HCEC 1CT (cell line): ENCODE measurements around the gene CPZ.

Experiments
- DNase-seq: peaks from one replicate; pipeline ENCODE4 v3.0.0-alpha.2; 2017

The CPZ gene

DNA sequence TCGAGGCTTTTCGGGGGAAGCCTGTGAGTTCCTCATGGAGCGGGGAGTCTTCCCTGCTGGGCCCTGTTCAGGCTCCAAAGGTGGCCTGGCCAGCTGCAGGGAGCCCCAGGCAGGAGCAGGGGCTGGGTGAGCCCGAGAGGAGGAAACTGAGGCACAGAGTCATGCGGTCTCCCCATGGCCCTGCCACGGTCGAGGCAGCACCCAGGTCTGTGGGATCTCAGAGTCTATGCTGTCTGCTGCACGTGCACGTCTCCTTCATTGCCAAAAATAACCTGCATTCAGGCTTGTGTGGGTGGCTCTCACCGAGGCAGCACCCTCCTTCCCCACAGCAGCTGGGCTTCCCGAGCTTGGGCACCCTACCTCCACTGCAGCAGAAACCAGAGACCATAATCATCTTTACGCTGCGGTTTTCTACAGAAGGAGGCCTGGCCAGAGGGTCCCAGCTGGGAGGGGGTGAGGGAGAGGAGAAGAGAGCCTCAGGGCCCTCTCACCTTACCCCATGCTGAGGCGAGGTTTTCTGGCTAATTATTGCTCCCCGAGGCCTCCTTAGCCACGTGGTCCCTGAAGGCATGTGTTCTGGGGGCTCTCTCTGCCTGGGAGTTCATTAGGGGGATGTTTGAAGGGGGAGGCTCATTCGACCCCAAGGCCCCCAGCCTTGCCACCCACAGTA is 64.3 kb downstream of the CPZ start:
- no peak for DNase-seq

DNA sequence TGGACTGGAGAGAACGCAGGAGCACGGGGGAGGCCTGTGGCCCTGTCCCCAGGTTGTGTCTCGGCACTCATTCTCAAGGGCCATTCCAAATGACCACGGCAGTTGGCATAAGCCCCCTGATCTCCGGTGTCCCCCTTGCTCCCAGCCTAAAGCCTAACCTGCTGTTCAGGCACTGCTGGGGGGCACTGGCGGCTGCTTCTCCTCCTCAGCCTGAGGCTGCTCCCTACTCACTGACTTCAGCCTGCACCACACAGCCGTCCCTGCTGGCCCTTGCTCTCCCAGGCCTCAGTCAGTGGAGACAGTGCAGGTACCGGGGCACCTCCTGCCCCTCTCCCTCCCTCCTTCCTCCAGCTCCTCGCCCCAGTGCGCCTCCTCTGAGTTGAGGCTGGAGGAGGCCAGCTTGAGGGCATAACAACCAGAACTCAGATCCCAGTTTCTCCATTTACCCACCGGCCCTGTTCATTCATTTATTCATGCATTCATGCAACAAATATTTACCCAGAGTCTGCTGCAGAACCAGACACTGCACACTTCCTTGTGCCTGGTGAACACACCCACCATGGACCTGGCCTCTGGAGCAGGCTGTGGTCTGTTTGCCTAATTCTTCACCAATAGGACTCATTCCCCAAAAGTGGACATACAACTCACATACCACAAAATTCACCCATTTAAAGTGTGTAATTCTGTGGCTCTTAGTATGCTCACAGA is 65.0 kb downstream of the CPZ start:
- DNase-seq: no peak

DNA sequence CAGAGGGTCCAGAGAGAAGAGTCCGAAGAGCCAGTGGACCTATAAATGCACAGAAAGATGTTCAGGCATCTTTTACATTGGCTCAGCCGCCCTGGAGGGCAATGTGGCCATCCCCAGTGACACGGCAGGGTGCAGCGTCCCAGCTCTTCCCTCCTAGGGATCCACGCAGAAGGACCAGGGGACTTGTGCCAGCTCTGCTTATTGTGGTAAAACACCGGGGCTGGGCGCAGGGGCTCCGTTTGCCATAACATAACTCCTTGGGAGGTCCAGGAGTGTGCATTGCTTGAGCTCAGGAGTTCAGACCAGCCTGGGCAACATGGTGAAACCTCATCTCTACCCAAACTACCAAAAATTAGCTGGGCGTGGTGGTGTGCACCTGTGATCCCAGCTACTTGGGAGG is 70.2 kb downstream of the CPZ start:
- DNase-seq: no peak

DNA sequence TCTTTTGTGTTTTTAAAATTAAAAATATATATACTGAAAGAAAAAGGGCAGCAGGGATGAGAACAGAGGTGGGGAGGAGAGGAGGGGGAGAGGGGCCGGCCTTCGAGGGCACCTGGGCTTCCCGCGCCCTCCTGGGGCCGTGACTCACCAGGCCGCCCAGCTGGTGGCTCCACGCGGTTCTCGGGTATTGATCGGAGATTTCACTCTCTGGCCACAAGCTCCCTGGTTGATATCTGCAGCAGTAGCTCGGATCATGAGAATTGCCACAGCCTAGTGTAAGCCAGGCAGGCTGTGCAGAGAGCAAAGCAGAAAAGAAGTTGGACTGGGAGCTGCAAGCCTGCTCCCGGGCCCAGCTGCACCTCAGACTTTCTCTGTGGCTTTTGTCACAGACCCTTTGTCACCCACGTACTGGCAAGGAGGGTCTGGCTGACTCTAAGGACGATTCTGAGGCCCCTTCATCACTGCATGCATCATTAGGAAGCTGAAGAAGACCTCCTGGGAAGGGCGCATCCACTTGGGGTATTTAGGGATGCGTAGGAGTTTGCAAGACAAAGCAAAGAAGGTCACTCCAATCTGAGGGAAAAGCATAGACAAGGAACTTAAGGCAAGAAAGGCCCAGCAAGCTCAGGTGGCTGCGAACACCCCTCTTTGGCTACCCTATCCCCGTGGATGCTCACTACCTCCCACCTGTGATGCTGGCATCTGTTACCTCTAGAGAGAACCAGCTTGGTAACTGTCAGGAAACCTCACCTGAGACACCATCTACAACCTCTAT is 71.7 kb downstream of the CPZ start:
- no peak for DNase-seq

DNA sequence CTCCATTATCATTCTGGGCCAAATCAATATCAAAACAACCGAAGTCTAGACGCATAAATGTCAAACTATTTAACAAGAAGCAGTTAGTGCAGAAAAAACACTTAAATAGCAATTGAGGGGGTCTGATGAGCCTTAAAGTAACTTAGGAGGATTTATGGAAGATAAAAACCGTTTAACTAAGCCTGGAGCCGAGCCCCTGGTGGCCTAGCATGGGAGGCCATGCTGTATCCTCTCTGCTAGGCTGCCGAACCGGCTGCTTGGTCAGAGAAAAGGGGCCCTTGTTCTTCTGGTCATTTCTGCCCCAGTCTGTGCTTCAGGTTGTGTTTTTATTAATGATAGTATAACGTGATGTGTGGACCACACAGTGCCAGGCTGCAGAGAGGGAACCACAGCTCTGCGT is 72.4 kb downstream of the CPZ start:
- DNase-seq: no peak

DNA sequence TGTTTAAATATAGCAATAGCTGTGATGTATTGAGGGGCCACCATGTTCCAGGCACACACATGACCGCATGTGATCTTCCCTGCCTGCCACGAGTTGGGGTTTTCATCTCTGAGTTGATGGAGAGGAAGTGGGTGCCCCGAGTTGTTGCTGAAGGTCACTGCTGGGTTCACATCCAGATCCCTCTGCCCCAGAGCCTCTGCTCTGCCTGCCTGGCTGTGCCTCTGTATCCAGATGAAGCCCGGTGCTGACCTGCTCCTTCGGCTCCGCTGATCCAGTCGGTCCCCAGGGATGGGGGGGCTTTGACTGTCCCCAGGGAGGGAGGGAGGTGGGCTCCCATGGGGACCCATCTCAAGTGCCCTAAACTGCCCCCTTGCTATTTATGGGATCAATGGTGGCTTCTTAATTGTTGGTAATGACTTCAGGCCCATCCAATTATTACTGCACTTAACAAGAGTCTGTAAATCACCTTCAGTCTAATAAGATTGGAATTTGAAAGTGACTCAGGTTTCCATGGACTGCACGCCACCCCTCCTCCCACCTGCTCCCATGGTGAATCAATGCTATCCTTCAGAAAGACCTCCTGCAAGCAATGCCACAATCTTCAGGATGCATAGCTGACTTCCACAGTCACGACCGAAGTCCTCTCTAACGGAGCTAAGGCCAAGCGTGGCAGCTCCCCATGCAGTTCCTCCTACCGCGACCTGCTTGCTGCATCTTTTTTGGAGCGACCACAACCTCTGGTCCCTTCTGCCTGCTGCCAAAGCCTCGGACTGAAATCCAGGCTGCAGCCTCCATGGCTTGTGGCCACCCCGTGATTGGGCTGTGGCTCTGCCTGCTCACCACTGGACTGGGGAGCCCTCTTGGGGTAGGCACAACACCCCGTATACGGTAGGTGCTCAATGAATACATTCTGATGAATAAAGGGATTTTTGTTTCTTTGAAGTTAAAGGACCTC is 73.1 kb downstream of the CPZ start:
- DNase-seq: no peak

DNA sequence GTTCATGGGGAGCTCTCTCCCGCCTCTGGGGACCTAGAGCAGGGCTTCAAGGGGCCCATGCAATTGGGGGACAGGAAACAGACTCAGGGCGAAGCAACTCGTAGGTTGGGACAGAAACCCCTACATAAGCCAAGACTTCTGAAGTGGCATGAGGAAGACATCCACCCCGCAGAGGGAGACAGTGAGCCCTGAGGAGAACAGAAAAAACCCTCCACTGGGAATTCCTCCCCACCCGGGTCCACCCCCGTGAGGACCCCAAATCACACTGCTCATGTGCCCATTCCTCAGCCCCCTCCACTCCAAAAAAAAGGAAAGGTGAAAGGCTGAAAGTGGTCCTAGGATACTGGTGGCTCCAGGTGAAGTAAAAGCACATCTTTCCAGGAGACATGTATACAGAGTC is 74.0 kb downstream of the CPZ start:
- no peak for DNase-seq
